Activated CD4-positive, alpha-beta T cell treated with anti-CD3 and anti-CD28 coated beads, Interleukin-10, Interleukin-2, amounts not matched to agents 100 ng/mL and 50 ng/mL, durations not matched to agents 16 hours and 8 hours (primary cell): ENCODE data around the gene NEB.

Source experiments
- DNase-seq: peaks from one replicate; pipeline ENCODE4 v3.0.0-alpha.2; 2020

The NEB gene

GRCh38 chr2:151733771-151734672 is at the start of gene NEB:
Gene NEB, minus strand, starts transcription at chr2:151734476. Its CDS starts 1,320 bp downstream, at chr2:151733156.
- DNase-seq: no peak

GRCh38 chr2:151783133-151783520 is 48.9 kb upstream of the NEB start:
- DNase-seq: no peak

- no peak for DNase-seq
These were observed 48.3 kb upstream of the NEB start for GRCh38 chr2:151782378-151783132.

- no peak for DNase-seq
These were observed 47.4 kb upstream of the NEB start for GRCh38 chr2:151781642-151782041.

- DNase-seq: no peak
These were observed 46.7 kb upstream of the NEB start for GRCh38 chr2:151780938-151781337.

- no peak for DNase-seq
These were observed 43.7 kb upstream of the NEB start for GRCh38 chr2:151777935-151778334.

GRCh38 chr2:151777487-151777886 is 43.2 kb upstream of the NEB start:
- no peak for DNase-seq

GRCh38 chr2:151776367-151776766 is 42.1 kb upstream of the NEB start:
- DNase-seq: no peak

- DNase-seq: no peak
These were observed 40.9 kb upstream of the NEB start for GRCh38 chr2:151775057-151775740.

- DNase-seq: no peak
These were observed 40.2 kb upstream of the NEB start for GRCh38 chr2:151774506-151774905.

- DNase-seq: no peak
These were observed 37.5 kb upstream of the NEB start for GRCh38 chr2:151771599-151772358.

GRCh38 chr2:151770995-151771394 is 36.7 kb upstream of the NEB start:
- no peak for DNase-seq

GRCh38 chr2:151769606-151770005 is 35.3 kb upstream of the NEB start:
- no peak for DNase-seq

GRCh38 chr2:151767536-151767935 is 33.3 kb upstream of the NEB start:
- DNase-seq: peak; percentile 15

- DNase-seq: peak; percentile 77
These were observed 32.3 kb upstream of the NEB start for GRCh38 chr2:151766437-151767153.

- DNase-seq: no peak
These were observed 31.6 kb upstream of the NEB start for GRCh38 chr2:151765760-151766410.

- DNase-seq: no peak
These were observed 28.4 kb upstream of the NEB start for GRCh38 chr2:151762694-151763093.

- DNase-seq: no peak
These were observed 27.4 kb upstream of the NEB start for GRCh38 chr2:151761687-151762086.

GRCh38 chr2:151761193-151761592 is 26.9 kb upstream of the NEB start:
- no peak for DNase-seq

GRCh38 chr2:151760139-151760650 is 25.9 kb upstream of the NEB start:
- no peak for DNase-seq

GRCh38 chr2:151758744-151759143 is 24.5 kb upstream of the NEB start:
- DNase-seq: no peak
